Stimulated activated CD8-positive, alpha-beta memory T cell treated with anti-CD3 and anti-CD28 coated beads, Interleukin-7, amount 100 ng/mL, for 24 hours (primary cell): Measurements from ENCODE around the gene TNS2.

ENCODE experiments used
- DNase-seq: peaks from one replicate; pipeline ENCODE4 v3.0.0-alpha.2; 2020; ENCODE audit warnings: low read depth

The TNS2 gene

GRCh38 chr12:53068811-53069585 lies 19.1 kb downstream of the TNS2 start:
- no peak for DNase-seq

- DNase-seq, result no peak
Observed at GRCh38 chr12:53069621-53070410, 20.0 kb downstream of the TNS2 start.

- no peak for DNase-seq
Observed at GRCh38 chr12:53070877-53071492, 21.1 kb downstream of the TNS2 start.

GRCh38 chr12:53071591-53072551 lies 22.0 kb downstream of the TNS2 start:
- DNase-seq, result no peak

- DNase-seq, result no peak
Observed at GRCh38 chr12:53073881-53074280, 24.0 kb downstream of the TNS2 start.

GRCh38 chr12:53074283-53074998 lies 24.6 kb downstream of the TNS2 start:
- DNase-seq, result no peak

GRCh38 chr12:53074999-53075370 lies 25.1 kb downstream of the TNS2 start:
- no peak for DNase-seq

- no peak for DNase-seq
Observed at GRCh38 chr12:53076461-53076860, 26.6 kb downstream of the TNS2 start.

GRCh38 chr12:53077030-53077429 lies 27.2 kb downstream of the TNS2 start:
- DNase-seq, result no peak

GRCh38 chr12:53078425-53079225 lies 28.8 kb downstream of the TNS2 start:
- DNase-seq, result no peak

- DNase-seq, result peak; percentile 89
Observed at GRCh38 chr12:53079226-53080117, 29.6 kb downstream of the TNS2 start, which contains the start of gene SPRYD3. SPRYD3 (minus strand) TSS chr12:53079390; CDS start chr12:53079333, 57 bp downstream.

- DNase-seq, result no peak
Observed at GRCh38 chr12:53082637-53083175, 32.8 kb downstream of the TNS2 start.

- DNase-seq, result no peak
Observed at GRCh38 chr12:53086361-53086760, 36.5 kb downstream of the TNS2 start.

- no peak for DNase-seq
Observed at GRCh38 chr12:53090105-53090504, 40.2 kb downstream of the TNS2 start.

- no peak for DNase-seq
Observed at GRCh38 chr12:53090554-53090953, 40.7 kb downstream of the TNS2 start.

- DNase-seq, result no peak
Observed at GRCh38 chr12:53091756-53092155, 41.9 kb downstream of the TNS2 start.

- no peak for DNase-seq
Observed at GRCh38 chr12:53093777-53094393, 44.0 kb downstream of the TNS2 start.

GRCh38 chr12:53094394-53094787 lies 44.5 kb downstream of the TNS2 start:
- DNase-seq, result no peak
